Stimulated activated CD8-positive, alpha-beta memory T cell treated with anti-CD3 and anti-CD28 coated beads, Interleukin-12 subunit alpha, Interleukin-12 subunit beta, amount 100 ng/mL, for 1 hour (primary cell): ENCODE measurements around the gene ADGRL1.
"Not testable (repeated sequence)": the region's sequence is repeated elsewhere in the genome, so short reads cannot be mapped to it uniquely, and the experiment has no call there.

Experiments used
- DNase-seq: peaks from one replicate; pipeline ENCODE4 v3.0.0-alpha.2; 2020; ENCODE audit warnings: low read depth

Gene ADGRL1

DNA sequence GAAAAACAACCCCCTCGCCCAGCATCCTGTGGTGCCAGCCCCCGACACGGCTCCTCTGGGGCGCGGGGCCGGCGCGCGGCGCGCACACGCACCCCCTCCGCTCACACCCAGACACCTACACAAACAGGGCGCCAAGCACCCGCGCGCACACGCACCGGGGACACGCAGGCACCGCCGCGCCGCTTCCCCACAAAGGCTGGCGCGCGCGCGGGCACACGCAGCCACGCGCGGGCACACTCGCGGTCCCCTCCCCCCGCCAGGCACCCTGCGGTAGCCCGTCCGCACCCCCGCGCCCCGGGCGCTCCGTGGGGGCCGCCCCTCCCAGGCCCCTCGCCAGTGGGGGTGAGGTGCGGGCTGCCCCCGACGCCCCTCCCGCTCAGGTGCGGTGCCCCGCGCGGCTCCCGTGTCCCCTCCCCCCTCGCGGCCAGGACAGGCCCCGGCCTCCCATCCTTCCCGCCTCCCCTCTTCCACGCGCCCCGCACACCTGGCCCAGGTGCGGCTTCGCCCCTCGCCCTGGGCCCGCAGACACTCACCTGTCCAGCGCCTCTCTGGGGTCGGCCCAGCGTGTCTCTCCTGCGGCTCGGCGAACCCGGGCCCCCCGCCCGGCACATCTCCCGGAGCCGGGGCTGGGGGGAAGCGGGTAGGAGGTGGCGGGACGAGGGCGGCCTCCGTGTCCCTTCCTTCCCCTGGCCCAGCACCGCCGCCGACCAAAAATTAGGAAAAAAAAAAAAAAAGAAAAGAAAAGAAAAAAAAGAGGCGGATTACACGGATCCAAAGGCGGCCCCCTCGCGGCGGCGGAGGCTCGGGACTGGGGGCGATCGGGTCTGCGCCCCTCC is at the start of gene ADGRL1:
ADGRL1 (minus strand) TSS at position 718 of the 836 bp plus-strand sequence. CDS start 22,567 bp downstream, outside the sequence.
- DNase-seq, result not testable (repeated sequence)

DNA sequence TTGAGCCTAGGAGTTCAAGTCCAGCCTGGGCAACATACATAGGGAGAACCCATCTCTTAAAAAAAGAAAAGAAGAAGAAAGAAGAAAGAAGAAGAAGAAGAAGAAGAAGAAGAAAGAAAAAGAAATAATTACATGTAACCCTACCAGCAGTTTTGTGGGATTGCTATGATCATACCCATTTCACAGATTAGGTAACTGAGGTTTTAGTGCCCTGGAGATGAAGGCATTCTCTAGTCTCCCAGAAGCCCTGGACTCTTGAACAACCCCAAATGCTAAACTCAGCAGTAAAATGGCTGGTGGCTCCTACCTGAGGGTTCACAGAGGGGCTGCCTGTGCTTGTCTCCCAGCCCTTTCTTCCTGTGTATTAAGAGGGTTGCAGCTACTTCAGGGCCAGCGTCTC is 49.3 kb upstream of the ADGRL1 start:
- DNase-seq, result not testable (repeated sequence)

DNA sequence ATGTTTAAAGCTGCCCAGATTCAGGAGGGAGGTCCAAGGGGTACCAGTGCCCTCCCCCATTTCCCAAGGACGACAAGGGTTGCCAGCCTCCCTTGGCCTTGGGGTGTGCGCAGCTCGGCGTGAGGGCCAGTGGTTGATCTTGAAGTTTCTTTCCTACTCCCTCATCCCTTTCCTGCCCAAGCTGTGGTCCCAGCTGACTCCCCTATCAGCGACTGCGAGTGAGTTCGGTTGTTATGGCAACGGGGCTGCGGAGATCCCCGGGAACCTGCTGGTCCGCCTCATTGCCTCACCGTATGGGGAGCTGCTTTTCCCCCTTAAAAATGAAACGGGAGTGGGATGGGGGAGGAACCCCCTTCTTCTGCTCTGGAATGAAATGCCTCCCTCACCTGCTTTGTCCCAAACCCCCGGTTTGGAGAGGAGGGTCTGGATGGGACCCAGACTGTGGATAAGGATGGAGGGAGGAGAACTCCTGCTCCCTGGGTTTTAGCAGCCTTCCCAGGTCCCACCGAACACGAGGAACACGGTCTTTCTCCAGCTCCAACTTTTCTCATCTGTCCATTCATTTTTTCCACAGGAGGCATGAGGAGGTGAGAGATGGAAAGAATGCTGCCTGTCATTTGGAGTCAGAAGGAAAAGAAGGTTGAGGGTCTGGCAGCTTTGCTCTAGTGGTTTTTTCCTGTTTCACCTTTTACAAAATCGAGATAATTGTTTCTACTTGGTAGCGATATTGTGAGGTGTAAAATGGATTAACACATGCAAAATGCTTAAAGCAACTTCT is 48.0 kb upstream of the ADGRL1 start:
- DNase-seq, result not testable (repeated sequence)

DNA sequence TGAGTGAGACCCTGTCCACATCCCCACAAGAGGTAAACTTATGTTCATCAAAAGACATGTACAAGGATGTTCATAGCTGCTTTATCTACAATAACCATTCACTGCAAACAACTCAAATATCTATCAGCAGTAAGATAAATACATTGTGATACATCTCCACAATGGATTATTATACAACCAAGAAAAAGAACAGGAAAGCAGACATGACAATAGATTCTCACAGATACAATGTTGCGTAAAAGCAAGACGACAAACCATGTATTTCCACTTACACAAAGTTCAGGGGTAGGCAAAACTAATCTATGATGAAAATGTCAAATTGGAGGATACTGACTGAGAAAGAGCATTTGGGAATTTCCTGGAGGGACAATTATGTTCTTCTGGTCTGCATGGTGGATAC is 46.2 kb upstream of the ADGRL1 start:
- DNase-seq, result not testable (repeated sequence)

DNA sequence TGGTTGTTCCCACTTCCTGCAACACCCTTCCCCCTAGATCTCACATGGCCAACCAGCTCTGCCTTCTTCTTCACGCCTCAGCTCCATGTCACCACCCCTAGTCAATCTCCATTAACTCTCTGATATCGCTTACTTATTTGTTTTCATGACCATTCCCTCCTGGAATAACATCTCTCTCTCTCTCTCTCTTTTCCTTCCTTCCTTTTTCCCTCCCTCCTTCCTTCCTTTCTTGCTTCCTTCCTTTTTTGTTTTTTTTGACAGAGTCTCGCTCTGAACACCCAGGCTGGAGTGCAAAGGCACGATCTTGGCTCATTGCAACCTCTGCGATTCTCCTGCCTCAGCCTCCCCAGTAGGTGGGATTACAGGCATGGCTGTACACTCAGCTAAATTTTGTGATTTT is 44.9 kb upstream of the ADGRL1 start:
- DNase-seq, result no peak

DNA sequence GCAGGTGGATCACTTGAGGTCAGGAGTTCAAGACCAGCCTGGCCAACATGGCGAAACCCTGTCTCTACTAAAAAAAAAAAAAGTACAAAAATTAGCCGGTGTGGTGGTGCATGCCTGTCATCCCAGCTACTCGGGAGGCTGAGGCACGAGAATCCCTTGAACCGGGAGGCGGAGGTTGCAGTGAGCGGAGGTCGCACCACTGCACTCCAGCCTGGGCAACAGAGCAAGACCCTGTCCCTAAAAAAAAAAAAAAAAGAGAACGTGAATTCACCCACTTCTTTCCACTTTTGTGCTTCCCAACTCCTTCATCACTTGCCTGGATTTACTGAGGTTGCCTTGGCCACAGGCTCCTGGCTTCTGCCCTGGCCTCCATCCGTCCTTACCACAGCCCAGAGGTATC is 44.3 kb upstream of the ADGRL1 start:
- not testable (repeated sequence) for DNase-seq

DNA sequence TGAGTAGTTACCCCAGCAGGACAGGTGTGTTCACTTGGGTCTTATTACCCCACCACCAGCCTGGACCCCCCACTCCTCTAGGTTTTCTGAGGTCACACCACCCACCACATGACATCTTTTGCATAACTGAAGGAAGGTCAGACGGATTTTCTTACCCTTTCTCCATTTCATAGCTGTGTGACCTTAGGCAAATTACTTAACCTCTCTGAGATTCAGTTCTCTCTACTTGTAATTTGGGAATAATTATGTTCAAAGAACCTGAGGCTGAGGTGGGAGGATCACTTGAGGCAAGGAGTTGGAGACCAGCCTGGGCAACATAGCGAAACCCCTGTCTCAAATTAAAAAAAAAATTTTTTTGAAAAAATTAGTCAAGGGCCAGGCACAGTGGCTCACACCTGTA is 43.9 kb upstream of the ADGRL1 start:
- not testable (repeated sequence) for DNase-seq

DNA sequence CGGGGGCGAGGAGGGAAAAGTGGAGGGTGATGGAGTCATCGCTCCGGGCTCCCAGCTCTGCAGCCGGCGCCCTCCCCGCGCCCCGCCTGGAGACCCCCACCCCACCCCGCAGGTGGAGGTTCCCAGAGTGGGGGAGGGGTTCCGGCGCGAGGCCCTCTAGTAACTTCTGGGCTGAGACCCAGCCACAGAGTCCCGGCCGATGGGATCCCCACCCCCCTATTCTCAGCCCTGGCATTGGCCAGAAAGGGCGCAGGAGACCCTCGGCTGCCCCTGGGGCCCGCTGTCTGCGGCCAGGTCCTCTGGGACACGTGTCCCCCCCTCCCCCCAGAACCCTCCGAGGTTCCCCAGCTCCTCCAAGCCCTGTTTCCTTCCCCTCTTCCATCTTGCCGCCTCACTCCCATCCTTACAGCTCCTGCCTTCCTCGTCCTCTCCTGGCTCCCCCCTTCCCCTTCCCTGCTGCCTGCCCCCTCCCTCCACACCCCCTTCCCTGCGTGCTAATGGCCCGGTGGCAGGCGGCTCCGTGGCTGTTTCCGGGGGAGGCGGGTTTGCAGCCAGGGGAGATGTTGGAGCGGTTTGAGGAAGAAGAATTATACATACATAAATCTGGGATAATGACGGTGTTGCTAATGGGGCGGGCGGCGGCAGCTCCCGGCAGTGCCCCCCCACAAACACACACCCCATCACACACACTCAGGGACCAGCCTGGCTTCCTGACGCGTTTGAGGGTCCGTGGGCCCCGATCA is 43.2 kb upstream of the ADGRL1 start:
- not testable (repeated sequence) for DNase-seq

DNA sequence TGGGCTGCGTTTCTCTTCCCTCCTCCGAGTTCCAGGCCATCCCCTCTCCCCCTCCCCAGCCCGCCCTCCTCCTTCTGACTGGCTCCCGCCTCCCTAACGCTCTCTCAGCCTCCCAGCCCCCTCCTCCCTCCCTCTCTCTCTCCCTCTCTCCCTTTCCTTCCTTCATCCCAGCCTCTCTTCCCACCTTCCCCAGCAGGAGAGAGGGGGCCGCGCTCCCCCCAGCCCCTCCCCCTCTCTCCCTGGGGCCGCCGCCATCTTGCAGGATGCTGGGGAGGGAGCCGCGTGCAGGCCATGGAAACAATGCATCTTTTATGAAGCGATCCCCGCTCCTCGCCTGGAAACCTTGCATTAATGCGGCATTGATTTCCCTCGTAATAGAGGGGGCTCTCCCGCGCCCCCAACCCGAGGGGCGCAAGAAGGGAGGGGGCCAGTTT is 42.6 kb upstream of the ADGRL1 start:
- DNase-seq, result peak; percentile 19

DNA sequence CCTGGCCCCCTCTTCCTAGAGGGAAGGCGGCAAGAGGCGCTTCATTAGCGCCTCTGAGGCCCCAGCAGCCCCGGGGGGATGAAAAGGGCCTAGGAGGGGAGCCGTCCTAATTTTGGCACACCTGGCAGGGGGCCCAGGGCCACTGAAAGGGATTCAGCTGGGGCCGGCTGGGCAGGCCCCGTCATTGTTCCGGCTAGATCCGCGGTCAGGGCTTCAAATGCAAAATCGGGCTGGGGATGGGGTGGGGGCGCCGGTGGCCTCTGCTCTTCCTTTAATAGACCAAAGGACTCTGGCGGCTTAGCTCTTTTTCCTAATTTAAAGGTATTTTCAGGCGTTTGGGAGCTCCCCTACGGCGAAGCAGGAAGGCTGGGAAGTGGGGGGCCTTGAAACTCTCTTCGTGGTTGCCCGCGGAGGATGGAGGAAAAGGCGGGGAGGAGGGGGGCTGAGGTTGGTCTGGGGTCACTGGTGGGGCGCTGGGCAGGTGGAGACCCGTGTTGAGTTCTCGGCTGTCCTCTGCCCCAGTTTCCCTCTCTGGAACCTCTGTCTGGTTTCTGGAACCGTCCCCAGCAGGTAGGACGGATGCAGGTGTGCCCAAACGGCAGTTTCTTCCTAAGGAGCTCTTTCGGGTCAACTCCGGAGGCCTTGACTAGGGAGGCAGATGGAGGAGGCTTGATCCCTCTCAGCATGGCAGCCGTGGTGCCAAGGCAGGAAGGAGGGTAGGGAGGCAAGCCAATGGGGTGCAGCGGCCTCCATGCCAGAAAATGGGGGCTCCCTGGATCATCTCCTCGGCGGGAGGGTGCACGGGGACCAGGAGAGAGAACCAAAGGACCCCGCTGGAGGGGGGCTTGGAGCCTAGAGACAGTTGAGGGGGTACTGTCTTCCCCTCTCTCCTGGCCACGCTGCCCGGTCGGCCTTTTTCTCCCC is 41.8 kb upstream of the ADGRL1 start:
- not testable (repeated sequence) for DNase-seq

DNA sequence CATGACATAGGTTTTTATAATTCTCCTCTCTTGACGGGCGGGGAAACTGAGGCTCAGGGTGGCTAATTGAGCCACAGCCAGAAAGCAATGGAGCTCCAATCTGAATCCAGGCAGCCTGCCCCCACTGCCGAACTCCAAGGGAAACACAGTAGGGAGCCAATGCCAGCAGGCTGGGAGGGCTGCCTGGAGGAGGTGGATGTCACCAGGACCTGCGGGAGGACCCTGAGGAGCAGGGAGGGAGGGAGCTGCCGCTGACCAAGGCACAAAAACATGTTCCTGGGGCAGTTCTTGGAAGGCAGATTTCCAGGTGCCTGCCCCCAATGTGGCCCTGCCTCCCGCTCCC is 41.2 kb upstream of the ADGRL1 start:
- not testable (repeated sequence) for DNase-seq

DNA sequence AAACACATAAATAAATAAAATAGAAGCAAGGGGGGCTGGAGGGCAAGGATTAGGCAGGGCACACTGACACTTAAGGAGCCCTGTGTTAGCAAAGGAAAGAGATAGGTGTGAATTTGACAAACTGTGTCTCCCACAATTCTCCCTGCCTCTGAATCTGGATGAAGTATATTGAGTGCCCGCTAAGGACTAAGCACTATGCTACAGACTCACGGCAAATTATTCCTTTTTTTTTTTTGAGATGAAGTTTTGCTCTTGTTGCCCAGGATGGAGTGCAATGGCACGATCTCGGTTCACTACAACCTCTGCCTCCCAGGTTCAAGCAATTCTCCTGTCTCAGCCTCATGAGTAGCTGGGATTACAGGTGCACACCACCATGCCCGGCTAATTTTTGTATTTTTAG is 38.4 kb upstream of the ADGRL1 start:
- not testable (repeated sequence) for DNase-seq

DNA sequence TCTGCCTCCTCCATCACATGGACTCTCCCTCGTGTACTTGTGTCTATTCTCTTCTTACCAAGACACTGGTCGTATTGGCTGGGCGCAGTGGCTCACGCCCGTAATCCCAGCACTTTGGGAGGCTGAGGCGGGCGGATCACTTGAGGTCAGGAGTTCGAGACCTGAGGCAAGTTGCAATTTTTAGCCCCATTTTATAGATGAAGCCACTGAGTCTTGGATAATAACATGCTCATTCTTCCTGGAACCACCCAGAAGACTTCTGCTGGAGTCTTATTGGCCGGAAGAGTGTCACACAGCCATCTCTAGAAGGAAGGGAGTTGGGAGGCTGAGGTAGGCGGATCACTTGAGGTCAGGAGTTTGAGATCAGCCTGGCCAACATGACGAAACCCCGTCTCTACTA is 37.7 kb upstream of the ADGRL1 start:
- not testable (repeated sequence) for DNase-seq

DNA sequence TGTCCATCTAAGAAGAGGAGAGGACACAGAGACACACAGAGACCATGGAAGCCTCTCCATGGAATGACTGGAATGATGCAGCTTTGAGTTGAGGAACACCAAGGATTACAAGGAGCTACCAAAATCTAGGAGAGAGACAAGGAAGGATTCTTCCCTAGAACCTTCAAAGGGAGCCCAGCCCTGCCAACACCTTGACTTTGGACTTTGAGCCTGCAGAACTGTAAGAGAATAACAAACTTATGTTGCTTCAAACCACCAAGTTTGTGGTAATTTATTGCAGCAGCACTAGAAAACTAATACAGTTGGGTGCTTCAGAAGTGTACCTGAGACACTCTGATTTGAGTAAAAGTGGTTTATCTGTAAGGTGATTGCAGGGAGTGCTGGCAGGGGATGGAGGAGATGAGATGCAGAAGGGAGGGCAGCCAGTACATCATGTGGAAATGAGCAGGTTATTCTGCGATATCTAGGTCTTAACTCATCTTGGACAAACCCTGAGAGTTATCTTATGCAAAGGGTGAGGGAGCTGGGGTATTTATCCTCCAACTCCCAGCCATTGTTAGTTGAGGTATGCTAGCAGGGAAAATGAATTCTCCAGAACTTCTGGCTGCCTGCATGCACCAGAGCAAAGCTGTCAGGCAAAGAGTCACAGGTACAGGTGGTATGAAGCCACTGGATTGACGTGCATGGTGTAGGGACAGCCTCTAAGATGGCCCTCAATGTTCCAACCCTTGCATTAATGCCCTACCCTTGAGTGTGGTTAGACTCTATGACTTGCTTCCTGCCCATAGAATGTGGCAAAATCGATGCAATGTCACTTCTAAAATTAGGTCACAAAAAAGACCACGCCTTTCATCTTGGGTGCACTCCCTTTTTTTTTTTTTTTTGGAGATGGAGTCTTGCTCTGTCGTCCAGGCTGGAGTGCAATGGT is 31.3 kb upstream of the ADGRL1 start:
- DNase-seq, result no peak

DNA sequence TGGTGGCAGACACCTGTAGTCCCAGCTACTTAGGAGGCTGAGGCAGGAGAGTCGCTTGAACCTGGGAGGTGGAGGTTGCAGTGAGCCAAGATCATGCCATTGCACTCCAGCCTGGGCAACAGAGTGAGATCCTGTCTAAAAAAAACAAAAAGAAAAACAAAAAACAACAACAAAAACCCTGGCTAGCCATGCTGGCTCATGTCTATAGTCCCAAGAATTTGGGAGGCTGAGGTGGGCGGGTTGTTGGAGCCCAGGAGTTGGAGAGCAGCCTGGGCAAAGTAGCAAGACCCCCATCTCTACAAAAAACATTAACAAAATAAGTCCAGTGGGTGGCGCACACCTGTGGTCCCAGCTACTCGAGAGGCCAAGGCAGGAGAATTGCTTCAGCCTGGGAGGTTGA is 27.0 kb upstream of the ADGRL1 start:
- DNase-seq, result not testable (repeated sequence)

DNA sequence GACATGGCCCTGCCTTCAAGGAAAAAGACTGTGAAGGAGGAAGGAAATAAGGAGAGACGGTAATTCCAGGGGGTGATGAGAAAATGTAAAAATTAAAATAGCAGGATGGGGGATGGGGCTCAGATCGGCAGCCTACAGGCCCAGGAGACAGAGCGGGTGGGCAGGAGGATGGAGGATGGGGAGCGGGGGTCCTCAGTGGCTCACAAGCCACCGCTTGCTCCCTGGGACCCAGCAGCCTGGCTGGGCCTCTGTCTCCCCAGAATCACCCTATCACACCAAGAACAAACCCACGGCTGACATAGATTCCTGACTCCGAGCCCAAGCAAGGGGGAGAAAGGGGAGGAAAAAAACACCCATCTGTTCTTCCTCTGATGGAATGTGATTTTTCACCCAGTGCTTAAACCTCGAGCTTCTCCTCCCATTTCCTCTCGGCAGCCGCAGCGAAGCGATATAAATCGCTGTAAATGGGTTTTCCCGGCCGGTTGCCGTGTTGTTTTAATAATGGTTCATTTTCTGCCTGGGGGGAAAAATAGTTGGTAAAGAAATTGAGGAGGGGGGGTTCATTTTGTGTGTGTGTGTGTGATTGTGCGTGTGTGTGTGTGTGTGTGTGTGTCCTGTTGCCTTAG is 22.6 kb upstream of the ADGRL1 start:
- DNase-seq, result not testable (repeated sequence)

DNA sequence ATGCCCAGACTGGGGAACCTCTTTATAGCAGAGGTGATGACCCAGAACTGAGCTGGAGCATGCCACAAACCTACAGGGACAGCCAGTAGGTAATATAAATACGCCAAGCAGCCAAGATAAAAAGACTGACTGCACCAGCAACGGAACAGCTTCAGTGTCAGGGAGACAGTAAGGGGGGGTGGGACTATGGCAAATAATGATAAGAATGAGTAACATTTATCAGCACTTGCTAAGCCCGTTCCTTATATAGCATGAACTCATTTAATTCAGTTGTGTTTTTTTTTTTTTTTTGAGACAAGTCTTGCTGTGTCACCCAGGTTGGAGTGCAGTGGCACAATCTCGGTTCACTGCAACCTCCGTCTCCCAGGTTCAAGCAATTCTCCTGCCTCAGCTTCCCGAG is 20.5 kb upstream of the ADGRL1 start:
- not testable (repeated sequence) for DNase-seq

DNA sequence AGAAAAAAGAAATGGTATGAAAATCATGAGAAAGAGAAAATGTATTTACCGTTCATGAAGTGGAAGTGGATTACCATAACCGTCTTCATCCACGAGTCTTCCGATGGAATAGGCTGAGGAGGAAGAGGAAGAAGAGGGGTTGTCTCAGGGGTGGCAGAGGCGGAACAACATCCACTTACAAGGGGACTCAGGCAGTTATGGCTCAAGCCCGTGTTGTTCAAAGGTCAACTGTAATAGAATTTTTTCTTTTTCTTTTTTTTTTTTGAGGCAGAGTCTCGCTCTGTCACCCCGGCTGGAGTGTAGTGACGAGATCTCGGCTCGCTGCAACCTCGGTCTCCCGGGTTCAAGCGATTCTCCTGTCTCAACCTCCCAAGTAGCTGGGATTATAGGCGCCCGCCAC is 16.9 kb upstream of the ADGRL1 start:
- DNase-seq, result no peak

DNA sequence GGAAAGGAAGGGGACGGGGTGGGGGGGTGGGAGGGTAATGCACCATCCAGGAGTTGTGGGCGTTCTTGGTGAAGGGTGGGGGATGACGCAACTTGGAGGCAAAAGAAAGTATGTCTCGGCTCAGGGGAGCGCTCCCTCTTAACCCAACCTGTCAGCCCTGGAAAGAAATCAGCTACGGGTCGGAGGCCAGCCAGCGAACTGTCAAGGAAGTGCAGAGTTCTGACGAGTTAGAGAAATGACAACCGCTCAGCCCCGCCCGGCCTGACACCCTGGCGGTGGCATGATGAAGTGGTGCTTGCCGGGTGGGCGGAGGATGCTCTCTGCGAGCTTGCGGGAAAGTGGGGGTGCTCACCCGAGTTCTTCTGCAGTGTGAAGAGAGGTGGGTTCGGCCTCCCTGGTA is 15.4 kb upstream of the ADGRL1 start:
- DNase-seq, result peak; percentile 60
